ENCODE results near the gene DUOXA1.
"Not testable (repeated sequence)": the region's sequence is repeated elsewhere in the genome, so short reads cannot be mapped to it uniquely, and the experiment has no call there.

Gene DUOXA1

DNA sequence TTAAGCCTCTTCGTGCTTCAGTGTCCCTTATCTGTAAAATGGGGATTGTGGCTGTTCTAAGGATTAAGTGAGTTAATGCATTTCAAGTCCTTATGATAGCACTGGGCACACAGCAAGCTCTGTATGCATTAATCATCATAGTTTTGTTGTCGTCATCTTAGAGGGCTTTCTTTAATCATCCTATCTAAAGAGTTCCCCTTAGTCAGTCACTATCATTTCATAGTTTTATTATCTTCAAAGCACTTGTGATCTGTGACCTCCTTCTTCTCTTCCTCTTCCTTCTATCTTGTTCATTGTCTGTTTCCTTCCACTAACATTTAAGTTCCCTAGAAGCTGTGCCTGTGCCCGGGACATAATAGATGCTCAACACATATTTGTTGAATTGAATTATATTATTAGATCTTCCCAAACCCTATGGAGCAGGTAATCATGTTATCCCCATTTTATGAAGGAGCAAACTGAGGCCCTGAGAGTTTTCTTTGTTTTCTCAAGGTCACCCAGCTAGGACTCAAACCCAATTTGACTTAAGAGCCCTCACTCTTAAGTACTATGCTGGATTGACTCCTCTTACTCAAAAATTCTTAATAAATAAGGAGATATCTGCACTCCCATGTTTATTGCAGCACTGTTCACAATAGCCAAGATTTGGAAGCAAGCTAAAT, 39.8 kb downstream of the DUOXA1 start:
- no peak for DNase-seq (ENCODE audit: low spot score)

- no peak for DNase-seq (ENCODE audit: low spot score)
Observed at GRCh38 chr15:45088801-45089711, 40.6 kb downstream of the DUOXA1 start.

GRCh38 chr15:45087513-45087912, 42.2 kb downstream of the DUOXA1 start:
- no peak for DNase-seq (ENCODE audit: low spot score)

GRCh38 chr15:45084163-45084562, 45.5 kb downstream of the DUOXA1 start:
- no peak for DNase-seq (ENCODE audit: low spot score)

DNA sequence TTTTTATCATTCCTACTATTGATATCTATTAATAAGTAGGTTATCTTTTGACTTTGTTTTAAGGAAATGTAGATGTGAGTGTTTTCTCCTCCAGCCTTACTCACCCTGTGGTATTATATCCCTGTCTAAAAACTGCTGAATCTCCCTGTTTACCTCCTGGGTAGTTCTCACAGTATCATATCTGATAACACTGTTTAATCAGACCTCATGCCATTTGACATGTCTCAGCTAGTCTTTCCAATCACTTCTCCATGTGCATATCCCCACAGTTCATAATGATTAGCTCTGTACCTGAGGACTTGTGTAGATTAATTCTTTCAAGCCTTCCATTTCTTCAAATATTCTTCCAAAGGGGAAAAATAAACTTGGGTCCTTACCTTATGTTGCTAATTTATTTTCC, 46.5 kb downstream of the DUOXA1 start:
- DNase-seq (ENCODE audit: low spot score), result no peak

DNA sequence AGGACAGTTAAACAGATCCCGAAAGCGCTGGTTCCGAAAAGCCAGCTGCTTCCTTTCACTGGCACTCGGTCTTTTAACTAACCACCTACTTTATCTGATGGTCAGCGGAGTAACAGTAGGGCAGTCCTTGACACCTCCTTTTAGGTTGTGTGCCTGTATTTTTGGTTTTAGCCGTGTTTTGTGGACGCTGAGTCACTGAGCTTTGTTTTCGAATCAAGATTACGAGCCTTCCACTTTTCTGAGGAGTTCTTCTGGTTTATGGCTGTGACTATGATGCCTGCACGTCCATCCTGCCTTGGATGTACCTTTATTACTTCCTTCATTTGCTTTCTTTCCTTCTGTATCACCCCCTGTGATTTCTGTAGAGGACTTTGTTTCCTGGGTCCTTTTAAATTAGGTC, 47.3 kb downstream of the DUOXA1 start:
- not testable (repeated sequence) for DNase-seq (ENCODE audit: low spot score)

- not testable (repeated sequence) for DNase-seq (ENCODE audit: low spot score)
Observed at GRCh38 chr15:45080593-45080992, 49.1 kb downstream of the DUOXA1 start.

DNA sequence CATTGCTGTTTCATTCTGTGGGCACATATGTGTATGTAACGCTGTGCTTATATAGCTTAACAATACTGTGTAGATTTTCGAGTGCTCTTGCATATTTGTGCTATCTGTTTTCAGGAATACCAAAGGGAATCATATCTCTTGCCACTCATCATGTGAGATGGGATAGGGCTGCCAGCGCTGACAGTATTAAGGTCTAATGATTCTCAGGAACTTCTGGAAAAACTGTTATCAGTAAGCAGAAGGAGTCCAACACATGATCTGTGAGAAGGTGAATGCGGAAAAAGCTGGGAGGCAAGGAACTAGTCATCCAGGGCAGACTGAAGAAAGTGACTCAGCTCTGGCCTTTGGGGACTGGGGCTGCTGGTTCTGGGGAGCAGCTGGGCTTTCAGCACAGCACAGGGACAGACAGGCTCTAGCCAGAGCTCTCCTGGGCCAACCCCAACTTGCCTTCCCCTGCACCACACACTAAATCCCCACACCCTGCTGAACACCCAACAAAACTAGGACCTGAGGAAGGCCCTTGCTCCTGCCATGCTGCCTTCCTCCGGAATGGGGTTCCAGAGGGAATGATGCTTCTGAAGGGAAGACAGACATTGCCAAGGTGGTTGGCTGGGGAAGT, 49.9 kb downstream of the DUOXA1 start:
- DNase-seq (ENCODE audit: low spot score), result not testable (repeated sequence)

DNA sequence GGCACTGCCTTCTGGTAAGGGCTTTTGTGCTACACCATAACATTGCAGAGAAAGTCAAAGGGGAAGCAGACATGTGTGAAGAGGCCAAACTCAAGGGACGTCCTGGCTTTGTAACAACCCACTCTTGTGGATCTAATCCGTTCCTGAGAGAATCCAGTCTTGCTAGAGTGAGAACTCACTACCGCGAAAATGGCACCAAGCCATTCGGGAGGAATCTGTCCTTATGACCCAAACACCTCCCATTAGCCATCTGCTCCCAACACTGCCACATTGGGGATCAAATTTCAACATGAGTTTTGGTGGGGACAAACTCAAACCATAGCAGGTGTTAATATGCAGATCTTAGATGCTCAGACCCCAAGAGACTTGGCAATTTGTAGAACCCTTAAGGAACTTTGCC, 50.5 kb downstream of the DUOXA1 start:
- not testable (repeated sequence) for DNase-seq (ENCODE audit: low spot score)

- not testable (repeated sequence) for DNase-seq (ENCODE audit: low spot score)
Observed at GRCh38 chr15:45077391-45077790, 52.3 kb downstream of the DUOXA1 start.

DNA sequence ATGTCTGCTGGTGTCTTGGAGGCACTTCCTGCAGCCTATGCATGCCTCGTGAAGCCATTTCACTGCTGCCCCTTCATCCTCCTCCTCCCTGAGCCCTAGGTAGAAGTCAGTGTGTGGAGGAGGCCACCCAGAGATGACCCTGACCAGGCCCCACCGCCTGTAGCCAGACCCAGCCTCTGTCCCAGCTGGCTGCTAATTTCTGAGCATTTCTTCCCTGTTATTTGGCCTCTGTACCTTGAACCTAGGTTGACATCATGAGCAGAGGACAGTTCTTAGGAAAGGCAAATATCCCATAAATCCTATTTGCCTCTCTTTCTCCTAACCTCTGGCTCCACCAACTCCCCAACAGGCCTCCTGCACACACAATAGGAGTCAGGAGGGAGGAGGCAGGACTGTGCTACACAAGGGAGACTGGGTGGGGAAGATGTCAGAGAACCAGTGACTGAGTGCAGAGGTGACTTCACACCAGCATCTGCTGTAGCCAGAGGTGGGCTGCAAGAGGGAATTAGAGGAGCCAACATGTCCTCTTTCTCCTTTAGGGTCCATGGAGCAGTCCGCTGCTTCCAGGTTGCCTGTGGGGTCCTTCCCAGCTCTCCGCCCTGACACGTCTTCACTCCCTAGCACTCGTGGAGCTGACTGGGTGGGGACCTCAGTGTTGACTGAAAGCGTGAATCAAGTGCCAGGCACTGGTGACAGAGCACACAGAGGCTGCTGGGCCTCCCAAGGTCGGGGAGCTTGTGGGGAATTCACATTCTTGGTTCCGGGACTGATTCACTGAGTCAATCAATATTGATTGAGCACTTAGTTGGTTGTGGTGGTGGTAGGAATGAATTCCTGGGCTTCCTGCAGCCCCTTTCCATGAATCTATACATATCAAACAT, 54.0 kb downstream of the DUOXA1 start:
- DNase-seq (ENCODE audit: low spot score), result not testable (repeated sequence)

- DNase-seq (ENCODE audit: low spot score), result not testable (repeated sequence)
Observed at GRCh38 chr15:45073602-45074001, 56.1 kb downstream of the DUOXA1 start.

DNA sequence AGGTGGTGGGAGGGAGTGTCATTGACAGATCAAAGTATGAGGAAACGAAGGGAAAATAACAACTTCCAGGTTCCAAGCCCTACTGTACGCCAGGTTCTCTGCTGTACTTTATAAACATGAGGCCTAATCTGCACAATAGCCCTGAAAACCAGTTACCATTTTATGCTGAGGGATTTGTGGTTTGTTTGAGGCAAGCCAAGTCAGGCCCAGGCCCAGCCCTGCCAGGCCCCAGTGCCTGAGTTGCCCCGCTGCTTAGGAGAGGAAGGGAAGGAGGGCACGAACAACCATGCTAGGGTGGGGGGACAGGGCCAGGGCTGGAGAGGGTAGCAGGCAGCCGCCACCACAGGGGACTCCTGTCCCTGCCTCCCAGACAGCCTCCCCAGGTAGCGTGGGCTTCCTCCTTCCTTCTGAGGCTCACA, 59.7 kb downstream of the DUOXA1 start:
- DNase-seq (ENCODE audit: low spot score), result not testable (repeated sequence)
